ENCODE data around the gene BAMBI.

Gene BAMBI

DNA sequence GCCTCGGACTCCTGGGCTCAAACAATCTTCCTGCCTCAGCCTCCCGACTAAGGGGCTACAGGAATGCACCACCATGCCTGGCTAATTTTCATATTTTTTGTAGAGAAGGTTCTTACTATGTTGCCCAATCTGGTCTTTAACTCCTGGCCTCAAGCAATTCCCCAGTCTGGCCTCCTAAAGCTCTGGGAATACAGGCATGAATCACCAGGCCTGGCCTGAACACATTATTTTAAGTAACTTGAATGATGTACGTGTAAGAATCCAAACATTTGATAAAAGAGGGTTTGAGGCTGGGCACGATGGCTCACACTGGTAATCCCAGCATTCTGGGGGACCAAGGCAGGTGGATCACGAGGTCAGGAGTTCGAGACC lies 13.0 kb upstream of the BAMBI start:
- TF ChIP-seq GATA3 (IDR thresholded peaks at IDR 0.05; ENCODE audit: low read depth, low read length): no peak
- TF ChIP-seq GATA2 (IDR thresholded peaks at IDR 0.05; ENCODE audit: low read depth, low read length): no peak

DNA sequence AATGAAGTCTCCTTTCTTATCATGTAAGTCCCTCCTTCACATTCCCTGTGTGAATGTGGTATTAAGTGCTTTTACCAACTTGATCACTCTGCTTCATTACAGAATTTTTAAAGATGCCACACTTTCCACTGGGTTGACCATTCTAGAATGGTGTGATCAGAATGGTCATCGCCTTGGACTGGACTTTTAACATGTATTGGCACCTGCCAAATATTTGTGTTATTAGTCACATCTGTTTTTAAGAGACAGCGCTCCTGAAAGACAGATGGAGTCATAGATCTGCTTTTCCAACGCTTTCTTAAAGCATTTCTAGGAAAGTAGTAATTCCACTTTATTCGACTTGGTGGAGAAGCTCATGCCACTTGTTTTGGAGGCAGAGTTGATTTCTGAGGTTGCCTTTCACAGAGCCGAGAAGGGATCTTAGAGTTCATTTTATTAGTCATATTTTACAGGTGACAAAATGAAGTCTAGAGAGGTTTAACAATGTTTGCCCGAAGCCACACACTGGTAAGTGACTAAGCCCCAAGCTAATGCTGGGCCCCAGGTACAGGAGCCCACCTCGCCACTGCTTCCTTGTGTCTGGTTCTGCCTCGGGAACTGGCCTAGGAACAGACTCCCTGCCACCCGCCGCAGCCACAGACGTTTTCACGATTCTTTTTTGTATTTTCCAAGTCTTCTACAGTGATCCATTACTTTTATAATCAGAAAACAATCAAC lies 10.4 kb upstream of the BAMBI start:
- TF ChIP-seq GATA3 (IDR thresholded peaks at IDR 0.05; ENCODE audit: low read depth, low read length) (no peak), GATA2 (IDR thresholded peaks at IDR 0.05; ENCODE audit: low read depth, low read length) (no peak)

DNA sequence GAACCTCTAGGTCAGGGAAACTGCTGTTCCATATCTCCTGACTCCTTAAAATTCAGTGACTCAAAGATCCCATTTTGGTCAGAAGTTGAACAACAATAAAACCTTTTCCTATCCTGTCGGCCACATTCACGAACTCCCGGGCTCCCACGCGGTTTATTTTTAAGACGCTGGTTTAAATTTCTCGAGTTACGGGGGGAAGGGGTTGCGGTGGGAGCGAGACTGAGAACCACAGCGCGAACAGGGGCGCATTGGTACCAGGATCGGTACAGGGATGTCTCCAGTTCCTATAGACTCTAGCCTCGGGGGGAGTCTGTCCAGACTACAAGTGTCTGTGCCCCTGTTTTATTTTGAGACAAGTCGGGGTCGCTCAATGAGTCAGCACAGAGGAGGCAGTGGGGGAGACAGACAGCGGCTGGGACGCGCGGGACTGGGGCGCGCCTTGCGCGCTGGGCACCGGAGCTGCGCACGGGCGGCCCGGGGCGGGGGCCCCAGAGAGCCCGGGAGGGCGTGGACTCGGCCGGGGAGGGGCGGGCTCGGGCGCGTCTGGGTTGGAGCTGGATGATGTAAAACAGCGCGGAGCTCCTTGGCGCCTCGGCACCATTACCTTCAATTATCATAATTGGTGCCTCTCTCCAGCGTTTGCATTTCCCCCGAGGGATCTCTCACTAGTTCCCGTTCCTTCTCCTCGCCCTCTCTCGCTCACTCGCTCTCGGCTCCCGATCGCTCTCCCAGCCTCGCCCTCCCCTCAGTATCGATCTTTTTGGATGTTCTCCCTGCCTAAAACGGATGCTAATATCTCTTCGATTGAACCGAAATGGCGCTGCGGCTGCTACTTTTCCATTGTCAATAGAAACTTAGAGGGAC lies 8.7 kb upstream of the BAMBI start:
- TF ChIP-seq GATA3 (IDR thresholded peaks at IDR 0.05; ENCODE audit: low read depth, low read length) (no peak), GATA2 (IDR thresholded peaks at IDR 0.05; ENCODE audit: low read depth, low read length) (no peak)

DNA sequence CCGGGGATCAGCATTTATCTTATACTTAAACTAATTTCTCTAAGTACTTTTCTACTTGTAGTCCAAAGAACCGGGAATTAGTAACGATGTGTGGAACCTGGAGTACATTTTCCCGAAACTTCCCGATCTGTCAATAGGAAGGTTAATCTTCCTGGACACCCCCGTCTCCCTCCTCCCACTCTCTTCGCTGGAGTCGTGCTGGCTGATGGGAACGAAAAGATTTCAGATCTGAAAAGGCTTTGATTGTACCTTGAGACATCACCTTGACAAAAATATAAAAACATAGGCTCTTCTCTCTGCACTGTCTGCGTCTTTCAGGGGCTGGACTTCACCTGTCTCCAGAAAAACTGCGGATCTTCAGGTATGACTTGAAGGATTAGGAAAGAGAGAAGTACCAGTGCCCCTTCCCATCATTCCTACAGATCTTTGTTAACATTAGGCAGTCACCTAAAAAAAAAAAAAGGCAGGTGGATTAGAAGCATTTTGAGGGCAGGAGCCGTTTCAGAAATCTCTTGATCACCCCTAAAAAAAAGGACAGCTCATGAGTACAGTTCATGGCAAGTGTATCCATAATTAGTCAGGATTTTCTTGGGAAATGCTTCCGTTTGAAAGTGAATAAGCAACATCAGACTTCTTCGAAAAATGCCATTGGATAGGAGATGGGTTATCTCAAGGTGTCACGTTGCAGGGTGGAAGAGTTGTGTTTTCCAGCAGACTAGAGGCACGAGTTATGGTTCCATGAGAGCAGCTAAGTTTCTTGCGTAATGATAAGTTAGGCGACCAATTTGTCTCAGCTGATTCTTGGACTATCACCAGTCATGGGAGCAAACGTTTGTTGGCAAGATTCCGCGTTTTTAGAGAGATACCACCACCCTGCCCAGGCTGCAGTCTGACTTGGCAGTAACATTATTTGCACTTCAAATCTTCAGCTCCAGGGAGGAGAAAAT lies 7.8 kb upstream of the BAMBI start:
- TF ChIP-seq GATA2 (IDR thresholded peaks at IDR 0.05; ENCODE audit: low read depth, low read length) (no peak), GATA3 (IDR thresholded peaks at IDR 0.05; ENCODE audit: low read depth, low read length) (no peak)

- no peak for TF ChIP-seq GATA2 (IDR thresholded peaks at IDR 0.05; ENCODE audit: low read depth, low read length)
- no peak for TF ChIP-seq GATA3 (IDR thresholded peaks at IDR 0.05; ENCODE audit: low read depth, low read length)
Measured at GRCh38 chr10:28674782-28675181, 2.5 kb upstream of the BAMBI start.

GRCh38 chr10:28676326-28676967 lies 874 bp upstream of the BAMBI start:
- TF ChIP-seq GATA3 (IDR thresholded peaks at IDR 0.05; ENCODE audit: low read depth, low read length) (no peak), GATA2 (IDR thresholded peaks at IDR 0.05; ENCODE audit: low read depth, low read length) (peak; percentile 24; the same call in 1 of the 2 replicates)

GRCh38 chr10:28677888-28678686 lies 766 bp downstream of the BAMBI start:
- TF ChIP-seq GATA2 (IDR thresholded peaks at IDR 0.05; ENCODE audit: low read depth, low read length) (no peak), GATA3 (IDR thresholded peaks at IDR 0.05; ENCODE audit: low read depth, low read length) (no peak)

DNA sequence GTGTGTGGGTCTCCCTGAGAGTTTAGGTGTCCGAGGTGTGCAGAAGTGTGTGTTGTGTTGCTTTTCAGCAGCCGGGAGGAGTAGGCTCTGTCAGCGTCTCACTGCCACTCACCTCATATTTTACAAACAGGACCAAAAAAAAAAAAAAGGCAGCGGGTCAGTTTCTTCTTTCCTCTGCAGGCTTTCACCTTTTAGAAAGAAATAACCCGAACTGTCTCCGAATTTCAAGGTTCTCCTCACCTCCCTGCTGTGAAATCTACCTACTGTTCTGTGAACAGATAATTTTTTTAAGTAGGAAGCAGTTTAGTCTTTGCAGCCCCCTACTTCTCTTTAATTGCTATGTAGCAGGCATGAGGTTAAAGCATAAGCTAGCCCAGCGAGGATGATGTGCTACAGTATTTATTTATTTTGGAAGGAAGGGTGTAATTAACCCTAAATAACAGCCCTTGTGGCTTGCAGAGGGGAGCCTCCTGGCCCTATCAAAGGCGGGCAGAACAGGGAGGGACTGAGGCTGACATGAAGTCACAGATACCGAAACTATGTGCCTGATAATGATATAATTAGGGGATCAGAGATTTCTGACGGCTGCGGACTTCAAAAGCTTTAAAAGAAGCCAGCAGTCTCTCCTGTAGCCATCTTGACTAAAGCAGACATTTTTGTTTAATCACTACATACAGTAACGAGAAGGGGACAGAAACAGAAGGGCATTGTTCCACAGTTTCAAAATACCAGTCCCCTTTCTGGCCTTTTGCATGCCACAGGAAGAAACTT lies 1.6 kb downstream of the BAMBI start:
- TF ChIP-seq GATA2 (IDR thresholded peaks at IDR 0.05; ENCODE audit: low read depth, low read length): no peak
- no peak for TF ChIP-seq GATA3 (IDR thresholded peaks at IDR 0.05; ENCODE audit: low read depth, low read length)

DNA sequence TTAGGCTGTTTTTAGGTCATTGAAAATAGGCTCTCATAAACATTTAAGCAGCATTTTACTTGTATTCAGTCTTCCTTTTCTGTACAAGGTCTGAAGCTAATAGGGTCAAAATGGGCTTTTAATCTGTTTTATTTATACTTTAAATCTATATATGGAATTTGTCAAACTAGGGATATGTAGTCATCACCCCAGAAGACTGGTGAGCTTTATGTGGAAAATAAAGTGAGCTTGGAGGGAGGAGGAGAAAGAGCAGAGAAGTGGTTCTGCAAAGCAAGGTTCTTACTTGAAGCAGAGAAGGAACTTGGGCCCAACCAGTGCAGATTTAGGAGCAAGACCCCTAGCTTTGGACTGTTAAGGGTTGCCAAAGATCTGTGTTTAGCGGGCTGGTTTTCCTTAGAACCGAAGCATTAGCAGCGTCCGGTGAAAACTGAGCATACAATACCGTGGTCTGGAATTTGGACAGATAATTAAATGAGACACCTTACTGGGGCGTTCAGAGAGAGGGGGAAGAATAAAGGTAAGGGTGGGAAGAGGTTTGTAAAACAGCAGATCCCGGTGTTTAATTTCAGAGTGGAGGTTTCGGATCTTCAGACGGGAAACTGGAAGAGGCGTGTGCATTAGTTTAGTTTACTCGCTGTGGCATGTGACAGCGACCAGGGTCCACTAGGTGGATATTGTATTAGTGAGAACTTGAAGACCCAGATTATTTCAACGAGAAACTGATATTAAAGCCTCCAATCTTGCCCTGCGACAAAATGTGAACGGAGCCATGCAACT lies 2.4 kb downstream of the BAMBI start:
- TF ChIP-seq GATA2 (IDR thresholded peaks at IDR 0.05; ENCODE audit: low read depth, low read length): no peak

GRCh38 chr10:28680358-28680752 lies 3.0 kb downstream of the BAMBI start:
- TF ChIP-seq GATA2 (IDR thresholded peaks at IDR 0.05; ENCODE audit: low read depth, low read length) (no peak), GATA3 (IDR thresholded peaks at IDR 0.05; ENCODE audit: low read depth, low read length) (no peak)

GRCh38 chr10:28681291-28681763 lies 4.0 kb downstream of the BAMBI start:
- TF ChIP-seq GATA3 (IDR thresholded peaks at IDR 0.05; ENCODE audit: low read depth, low read length) (peak; percentile 52; the same call in 1 of the 2 replicates), GATA2 (IDR thresholded peaks at IDR 0.05; ENCODE audit: low read depth, low read length) (no peak; the same call in 1 of the 2 replicates)

Measured in SH-SY5Y (cell line).